Rectal smooth muscle tissue (tissue), 1 donor: Measurements from ENCODE around the gene NSG1.

Experiments used
- H3K27ac ChIP-seq: one replicate; pipeline ENCODE4 v1.7.0; 2013; ENCODE audit warnings: low read depth, low read length, inconsistent platforms
- H3K27me3 ChIP-seq: one replicate; pipeline ENCODE4 v1.7.0; 2013; ENCODE audit warnings: low read length; ENCODE audit not compliant: control insufficient read depth, insufficient read depth
- H3K36me3 ChIP-seq: one replicate; pipeline ENCODE4 v1.7.0; 2013; ENCODE audit warnings: low read length; ENCODE audit not compliant: control insufficient read depth, insufficient read depth
- H3K4me1 ChIP-seq: one replicate; pipeline ENCODE4 v1.7.0; 2013; ENCODE audit warnings: low read length; ENCODE audit not compliant: control insufficient read depth, insufficient read depth
- H3K4me3 ChIP-seq: one replicate; pipeline ENCODE4 v1.7.0; 2013; ENCODE audit warnings: low read length
- H3K9ac ChIP-seq: one replicate; pipeline ENCODE4 v1.7.0; 2013; ENCODE audit warnings: low read length

NSG1 gene

DNA sequence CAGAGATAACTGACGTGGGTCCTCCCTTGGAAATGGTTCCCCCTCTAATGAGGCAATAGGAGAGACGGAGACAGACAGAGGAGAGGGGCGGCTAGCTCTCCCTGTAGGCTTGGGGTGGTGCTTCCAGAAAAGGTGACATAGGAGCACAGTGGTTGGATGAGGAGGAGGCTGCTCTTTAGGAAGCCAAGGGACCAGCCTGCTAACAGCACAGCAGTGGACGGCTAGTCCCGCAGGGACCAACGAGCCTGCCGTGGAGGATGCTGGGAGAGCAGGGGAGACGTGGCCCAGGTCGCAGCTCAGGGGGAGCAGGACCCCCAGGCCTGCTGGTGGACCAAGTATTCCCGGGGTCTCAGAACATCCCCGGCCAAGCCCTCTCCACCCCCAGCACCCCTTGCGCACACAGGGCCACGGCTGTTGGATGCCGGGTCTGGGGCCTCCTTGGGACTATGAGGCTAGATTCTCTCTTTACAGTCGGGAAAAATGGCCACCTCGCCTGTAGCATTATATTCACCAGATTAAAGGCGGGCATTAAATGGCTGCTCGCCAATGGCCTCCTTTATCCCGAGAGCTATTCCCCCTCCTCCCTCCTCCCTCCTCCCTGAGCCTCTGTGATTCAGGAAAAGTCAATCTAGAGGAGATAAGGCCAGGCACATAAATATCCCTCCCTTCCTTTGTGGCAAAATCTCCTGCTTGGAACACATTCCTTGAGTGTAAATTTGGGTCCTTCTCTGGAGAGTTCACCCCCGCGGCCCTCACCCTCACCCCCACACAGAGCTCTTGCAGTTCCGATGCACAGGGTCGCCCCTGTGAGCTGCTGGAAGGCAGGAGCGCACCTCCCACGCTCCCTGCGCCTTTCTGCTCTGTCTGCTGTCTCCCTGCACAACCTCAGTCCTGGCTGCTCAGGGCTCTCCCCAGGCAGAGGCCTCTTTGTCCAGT, 30.5 kb upstream of the NSG1 start:
- no peak overlapping the region for H3K27ac ChIP-seq
- no peaks in the 10 kb centered on the region for H3K36me3 ChIP-seq
- H3K4me3 ChIP-seq = no peak overlapping the region

DNA sequence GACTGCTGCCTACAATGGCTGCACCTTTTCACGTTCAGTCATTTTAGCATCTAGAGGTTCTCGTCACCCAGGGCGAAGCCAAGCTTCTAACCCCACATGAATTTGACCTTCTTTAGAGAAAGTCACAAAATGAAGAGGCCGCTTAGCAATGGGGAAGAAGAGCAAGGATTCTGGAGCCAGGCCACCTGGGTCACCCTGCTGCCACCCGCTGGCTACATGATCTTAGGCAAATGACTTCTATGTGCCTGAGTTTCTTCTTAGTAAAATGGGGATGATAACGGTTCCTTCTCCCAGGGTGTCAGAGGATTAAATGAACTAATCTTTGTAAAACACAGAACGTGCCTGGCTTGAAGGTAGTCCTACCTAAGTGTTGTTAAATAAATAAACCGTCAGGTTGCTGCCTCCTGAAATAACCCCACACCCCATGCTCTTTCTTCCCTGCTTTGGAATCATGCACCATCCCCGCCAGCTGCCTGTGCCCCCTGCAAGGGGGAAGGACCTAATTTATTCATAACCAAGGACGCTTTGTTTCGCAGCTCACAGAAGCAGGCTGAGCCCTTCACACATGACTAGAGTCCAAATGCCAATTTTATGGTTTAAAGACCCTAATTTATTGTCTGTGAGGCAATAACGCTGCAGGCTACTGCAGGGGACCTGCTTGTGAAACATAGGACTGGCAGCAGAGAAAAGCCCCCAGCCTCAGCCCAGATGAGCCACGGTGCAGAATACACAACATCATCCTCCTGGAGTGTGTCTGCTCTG, 28.6 kb upstream of the NSG1 start:
- Histone ChIP-seq H3K27ac (no peak overlapping the region), H3K36me3 (no peaks in the 10 kb centered on the region), H3K27me3 (no peaks in the 10 kb centered on the region), H3K4me1 (no peaks in the 10 kb centered on the region), H3K4me3 (no peak overlapping the region), H3K9ac (no peak overlapping the region)

More for the DNA sequence above, 30.5 kb upstream of the NSG1 start:
- no peaks in the 10 kb centered on the region for H3K4me1 ChIP-seq
- H3K27me3 ChIP-seq = no peaks in the 10 kb centered on the region
- H3K9ac ChIP-seq = no peak overlapping the region

GRCh38 chr4:4361883-4362282, 25.0 kb upstream of the NSG1 start:
- Histone ChIP-seq H3K4me3 (no peak overlapping the region), H3K9ac (no peak overlapping the region), H3K4me1 (no peaks in the 10 kb centered on the region), H3K36me3 (no peaks in the 10 kb centered on the region), H3K27ac (no peak overlapping the region), H3K27me3 (no peaks in the 10 kb centered on the region)

DNA sequence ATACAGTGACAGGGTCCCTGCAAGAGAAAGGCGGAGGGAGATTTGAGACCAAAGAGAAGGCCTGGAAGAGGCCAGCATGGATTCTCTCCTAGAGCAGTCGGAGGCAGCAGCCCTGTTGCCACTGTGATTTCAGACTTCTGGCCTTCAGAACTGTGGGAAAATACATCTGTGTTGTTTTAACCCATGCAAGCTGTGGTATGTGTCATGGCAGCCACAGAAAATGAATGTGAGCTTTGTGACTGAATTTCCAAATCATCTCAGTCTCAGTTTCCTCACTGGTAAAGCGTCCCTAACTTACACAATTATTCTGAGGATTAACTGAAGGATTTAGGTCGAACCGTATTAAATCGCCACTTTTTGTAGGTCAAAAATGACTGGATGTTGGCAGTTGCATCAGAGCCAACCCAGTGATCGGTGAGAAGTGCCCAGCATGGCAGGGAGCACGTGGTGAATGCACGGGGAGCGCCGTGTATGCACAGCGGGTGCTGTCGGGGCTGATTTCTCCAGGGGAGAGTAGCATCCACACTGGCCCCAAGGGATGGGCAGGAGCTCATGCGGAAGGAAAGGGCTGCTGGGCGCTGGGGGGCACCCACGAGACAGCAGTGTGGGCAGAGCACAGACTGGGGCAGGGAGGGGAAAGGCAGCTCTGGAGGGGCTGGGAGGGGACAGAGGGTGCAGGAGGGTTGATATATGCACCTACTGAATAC, 23.8 kb upstream of the NSG1 start:
- no peak overlapping the region for H3K27ac ChIP-seq
- no peak overlapping the region for H3K9ac ChIP-seq
- H3K4me3 ChIP-seq = no peak overlapping the region
- no peaks in the 10 kb centered on the region for H3K27me3 ChIP-seq
- H3K4me1 ChIP-seq = no peaks in the 10 kb centered on the region
- H3K36me3 ChIP-seq = no peaks in the 10 kb centered on the region

GRCh38 chr4:4364061-4364460, 22.8 kb upstream of the NSG1 start:
- no peak overlapping the region for H3K27ac ChIP-seq
- H3K27me3 ChIP-seq = no peaks in the 10 kb centered on the region
- H3K9ac ChIP-seq = no peak overlapping the region
- no peaks in the 10 kb centered on the region for H3K36me3 ChIP-seq
- no peaks in the 10 kb centered on the region for H3K4me1 ChIP-seq
- H3K4me3 ChIP-seq = no peak overlapping the region

DNA sequence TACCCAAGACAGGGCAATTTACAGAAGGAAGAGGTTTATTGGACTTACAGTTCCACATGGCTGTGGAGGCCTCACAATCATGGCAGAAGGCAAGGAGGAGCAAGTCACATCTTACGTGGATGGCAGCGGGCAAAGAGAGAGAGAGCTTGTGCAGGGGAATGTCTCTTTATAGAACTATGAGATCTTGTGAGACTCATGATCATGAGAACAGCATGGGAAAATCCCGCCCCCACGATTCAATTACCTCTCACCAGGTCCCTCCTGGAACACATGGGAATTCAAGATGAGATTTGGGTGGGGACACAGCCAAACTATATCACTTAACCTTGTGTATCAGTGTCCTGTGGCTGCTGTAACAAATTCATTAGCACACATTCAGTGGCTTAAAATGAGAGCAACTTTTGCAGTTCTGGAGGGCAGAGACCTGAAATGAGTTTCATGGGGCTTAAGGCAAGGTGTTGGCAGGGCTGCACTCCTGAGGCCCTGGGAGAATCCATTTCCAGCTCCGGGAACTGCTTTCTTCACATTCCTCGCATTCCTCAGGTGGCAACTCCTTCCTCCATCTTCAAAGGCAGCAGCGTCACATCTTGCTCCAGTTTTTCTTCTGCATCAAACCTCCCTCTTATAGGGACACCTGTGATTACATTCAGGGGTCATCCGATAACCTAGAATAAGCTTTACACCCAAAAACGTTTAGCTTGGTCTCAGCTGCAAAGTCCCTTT, 22.3 kb upstream of the NSG1 start:
- H3K9ac ChIP-seq = no peak overlapping the region

DNA sequence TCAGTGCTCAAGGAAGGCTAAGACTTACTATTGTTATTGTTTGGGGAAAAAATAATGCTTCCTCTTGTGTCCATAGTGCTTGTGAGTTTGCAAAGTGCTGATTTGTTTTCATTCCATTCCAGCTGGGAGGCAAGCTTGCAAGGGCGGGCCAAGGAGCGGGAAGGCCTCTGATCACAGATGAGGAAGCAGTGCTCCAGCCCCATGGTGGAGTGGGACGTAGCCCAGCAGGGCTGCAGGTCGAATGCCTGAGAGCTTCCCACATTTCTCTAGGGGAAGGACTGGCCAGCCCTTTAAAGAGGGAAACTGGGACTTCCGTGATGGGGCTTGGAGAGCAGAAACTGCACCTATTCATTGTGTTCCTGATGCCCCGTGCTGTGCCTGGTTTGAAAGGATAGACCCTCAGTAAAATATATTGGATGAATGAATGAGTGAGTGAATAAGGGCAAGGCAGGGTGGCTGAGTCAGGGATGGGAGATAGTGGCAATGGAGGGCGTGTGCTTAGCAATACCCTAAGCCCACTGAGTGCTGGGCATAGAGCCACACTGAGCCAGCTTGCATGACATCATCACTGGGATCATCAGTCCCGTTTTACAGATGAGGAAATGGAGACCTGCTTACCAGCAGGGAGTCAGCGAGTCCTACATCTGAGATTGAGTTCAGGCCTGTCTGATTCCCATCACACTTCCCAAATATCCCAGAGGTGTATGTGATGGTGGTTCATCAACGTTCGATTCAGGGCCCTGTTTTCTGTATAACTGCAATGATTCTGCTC, 17.9 kb upstream of the NSG1 start:
- no peaks in the 10 kb centered on the region for H3K27me3 ChIP-seq

More for the DNA sequence above, 22.3 kb upstream of the NSG1 start:
- no peak overlapping the region for H3K4me3 ChIP-seq
- no peaks in the 10 kb centered on the region for H3K27me3 ChIP-seq
- H3K27ac ChIP-seq = no peak overlapping the region
- H3K4me1 ChIP-seq = no peaks in the 10 kb centered on the region
- H3K36me3 ChIP-seq = no peaks in the 10 kb centered on the region

GRCh38 chr4:4374388-4375098, 12.4 kb upstream of the NSG1 start:
- no peak overlapping the region for H3K4me3 ChIP-seq
- H3K9ac ChIP-seq = no peak overlapping the region
- H3K27ac ChIP-seq = no peak overlapping the region
- no peaks in the 10 kb centered on the region for H3K36me3 ChIP-seq
- H3K27me3 ChIP-seq = no peaks in the 10 kb centered on the region
- no peaks in the 10 kb centered on the region for H3K4me1 ChIP-seq

More for the DNA sequence above, 17.9 kb upstream of the NSG1 start:
- H3K9ac ChIP-seq = no peak overlapping the region
- no peaks in the 10 kb centered on the region for H3K4me1 ChIP-seq
- no peak overlapping the region for H3K4me3 ChIP-seq
- no peaks in the 10 kb centered on the region for H3K36me3 ChIP-seq
- H3K27ac ChIP-seq = no peak overlapping the region

DNA sequence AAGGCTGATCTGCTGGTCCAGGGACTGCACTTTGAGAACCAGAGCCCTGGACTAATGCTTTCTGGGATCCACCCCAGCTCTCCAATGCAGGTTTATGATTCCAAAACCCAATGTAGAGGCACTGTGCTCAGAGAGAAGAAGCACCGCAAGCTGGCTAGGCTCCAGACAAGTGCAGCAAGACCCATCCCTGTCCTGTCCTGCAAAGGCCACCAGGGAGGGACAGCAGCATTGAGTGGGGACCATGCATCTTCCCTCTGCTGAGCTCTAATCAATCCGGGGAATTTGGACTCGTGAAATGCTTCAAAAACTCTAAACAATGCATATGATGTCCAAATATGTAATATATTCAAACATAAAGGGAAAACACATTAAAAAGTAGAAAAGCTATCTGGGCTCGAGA, 10.8 kb upstream of the NSG1 start:
- no peaks in the 10 kb centered on the region for H3K36me3 ChIP-seq
- no peak overlapping the region for H3K9ac ChIP-seq
- H3K4me1 ChIP-seq = no peaks in the 10 kb centered on the region
- H3K27ac ChIP-seq = no peak overlapping the region
- H3K27me3 ChIP-seq = peaks cover 2% of the 10 kb centered on the region
- H3K4me3 ChIP-seq = no peak overlapping the region

DNA sequence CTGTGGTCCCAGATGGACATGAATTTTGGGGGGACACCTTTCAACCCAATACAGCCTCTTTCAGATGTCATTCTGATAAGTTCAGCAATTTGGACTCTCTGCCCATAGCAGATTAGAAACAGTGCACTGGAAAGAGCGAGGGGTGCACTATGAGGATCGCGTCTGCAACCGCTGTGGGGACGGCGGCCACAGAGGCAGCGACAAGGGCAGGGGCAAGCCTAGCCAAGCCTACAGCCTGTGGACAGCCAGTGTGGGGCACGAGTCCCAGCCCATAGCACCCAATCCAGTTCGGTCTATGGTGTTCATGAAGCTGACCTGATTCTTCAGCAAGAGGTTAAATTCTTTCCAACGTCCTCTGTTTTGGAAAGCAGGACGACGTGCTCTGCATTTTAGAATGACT, 9.7 kb upstream of the NSG1 start:
- no peak overlapping the region for H3K27ac ChIP-seq
- no peaks in the 10 kb centered on the region for H3K4me1 ChIP-seq
- H3K9ac ChIP-seq = no peak overlapping the region
- peaks cover 2% of the 10 kb centered on the region for H3K27me3 ChIP-seq
- H3K4me3 ChIP-seq = no peak overlapping the region
- no peaks in the 10 kb centered on the region for H3K36me3 ChIP-seq
